Caco-2 (cell line): ENCODE measurements around the gene EXOC2. TPM values are rescaled to one million over a fixed set of nuclear protein-coding genes. Genes with fewer than 3 reads are reported as not detected.

ENCODE experiments used
- BruUV-seq: library from RNA; stranded (reverse); fragments of 400-500 nt; replicated peaks from 2 replicates; lab custom pipeline; 2021; lab: Mats Ljungman, UMichigan
- CTCF ChIA-PET: fragments of 300-600 bp; sonication (Branson Sonifier 250); formaldehyde crosslinking; loops from one replicate; lab custom pipeline; 2022; ENCODE audit warnings: antibody characterized with exemption; lab: Charles Lee
- POLR2A ChIA-PET: fragments of 300-600 bp; sonication (Branson Sonifier 250); formaldehyde crosslinking; loops from one replicate; lab custom pipeline; 2022; ENCODE audit warnings: antibody characterized with exemption; lab: Charles Lee
- DNase-seq, 2 experiments: peaks; one replicate each; pipeline versions ENCODE4 v3.0.0 to v3.0.0-alpha.2; 2020 to 2022
- H3K27me3 ChIP-seq: replicated peaks from 2 replicates; pipeline ENCODE4 v1.6.0; 2011; ENCODE audit warnings: low read length; ENCODE audit not compliant: control insufficient read depth, insufficient read depth
- H3K36me3 ChIP-seq: 2 replicates; pipeline ENCODE4 v1.5.1; 2011; ENCODE audit warnings: low read length; ENCODE audit not compliant: control insufficient read depth, insufficient read depth
- H3K4me1 ChIP-seq: fragments of 250-450 bp; sonication (Bioruptor Pico); 2 replicates; pipeline ENCODE4 v1.5.1; 2020; ENCODE audit warnings: mild to moderate bottlenecking
- H3K4me3 ChIP-seq: 2 replicates; pipeline ENCODE4 v1.5.1; 2011; ENCODE audit warnings: low read depth, mild to moderate bottlenecking, control low read depth, low read length
- H3K9me3 ChIP-seq: fragments of 250-450 bp; sonication (Bioruptor Pico); 2 replicates; pipeline ENCODE4 v1.5.1; 2020; ENCODE audit warnings: mild to moderate bottlenecking, moderate library complexity
- H3K27ac Mint-ChIP-seq: one replicate; pipeline ENCODE4 v1.8.0; 2022; ENCODE audit warnings: mixed read lengths; ENCODE audit not compliant: unreplicated experiment
- H3K27me3 Mint-ChIP-seq: one replicate; pipeline ENCODE4 v1.8.0; 2022; ENCODE audit warnings: mixed read lengths; ENCODE audit not compliant: insufficient read depth, unreplicated experiment
- H3K36me3 Mint-ChIP-seq: one replicate; pipeline ENCODE4 v1.8.0; 2022; ENCODE audit warnings: mild to moderate bottlenecking, mixed read lengths; ENCODE audit not compliant: insufficient read depth, unreplicated experiment
- H3K4me1 Mint-ChIP-seq: one replicate; pipeline ENCODE4 v1.8.0; 2022; ENCODE audit warnings: low read depth, mixed read lengths; ENCODE audit not compliant: unreplicated experiment
- H3K4me3 Mint-ChIP-seq: one replicate; pipeline ENCODE4 v1.8.0; 2022; ENCODE audit warnings: mild to moderate bottlenecking, moderate library complexity, mixed read lengths; ENCODE audit not compliant: unreplicated experiment
- H3K9me3 Mint-ChIP-seq: one replicate; pipeline ENCODE4 v1.8.0; 2022; ENCODE audit warnings: mixed read lengths; ENCODE audit not compliant: unreplicated experiment
- CTCF ChIP-seq, 2 experiments: fragments of 200-600 bp in 1 of 2; IDR thresholded peaks; 1 replicate in 1 of 2; 2 replicates in 1 of 2; pipeline versions ENCODE4 v1.5.1 to v1.8.0; 2011 to 2022; ENCODE audit warnings: antibody characterized with exemption in 1 of 2, control low read depth in 1 of 2, inconsistent platforms in 1 of 2, low read depth in 1 of 2, low read length in 1 of 2, mild to moderate bottlenecking in 1 of 2, moderate library complexity in 1 of 2; ENCODE audit not compliant: insufficient read depth in 1 of 2, severe bottlenecking in 1 of 2, unreplicated experiment in 1 of 2
- intact Hi-C: fragments of 100-400 bp; cut with micrococcal nuclease; formaldehyde crosslinking; loops from one replicate; pipeline ENCODE4 v1.10.0; 2022; ENCODE audit not compliant: unreplicated experiment
- total RNA-seq: library from RNA; stranded (reverse); gene quantifications from 2 replicates; pipeline ENCODE4 v1.2.3, GENCODE V29; 2022

EXOC2 gene
- total RNA-seq, 1 experiment from 2014 or later: 21.4 TPM

- H3K9me3 Mint-ChIP-seq: no peaks in the 10 kb centered on the region
- DNase-seq: no peak
- Histone ChIP-seq H3K36me3 (no peaks in the 10 kb centered on the region), H3K4me1 (peaks cover 9% of the 10 kb centered on the region; the same call in 1 of the 2 replicates), H3K9me3 (no peaks in the 10 kb centered on the region), H3K4me3 (no peak overlapping the region), H3K27me3 (no peaks in the 10 kb centered on the region)
- POLR2A ChIA-PET: no interaction called here
- H3K27ac Mint-ChIP-seq: no peak overlapping the region
- no peak for TF ChIP-seq CTCF (IDR thresholded peaks at IDR 0.05; ENCODE audit: insufficient read depth in 1 of 2, low read depth in 1 of 2, low read length in 1 of 2, severe bottlenecking in 1 of 2, unreplicated experiment in 1 of 2)
- H3K4me3 Mint-ChIP-seq: no peak overlapping the region
- peaks cover 6% of the 10 kb centered on the region for H3K4me1 Mint-ChIP-seq
- CTCF ChIA-PET: interaction anchor here (1.0 kb wide), 1 partner anchor 9 kb away, joined by 4 read pairs; no protein-coding TSS in a partner anchor
- intact Hi-C loops: no loop called here
- H3K27me3 Mint-ChIP-seq: no peaks in the 10 kb centered on the region
- H3K36me3 Mint-ChIP-seq: no peaks in the 10 kb centered on the region
- no TSS peak for BruUV-seq
Observed at GRCh38 chr6:583635-584034, 109.3 kb downstream of the EXOC2 start.

- Mint-ChIP-seq H3K9me3 (no peaks in the 10 kb centered on the region), H3K36me3 (no peaks in the 10 kb centered on the region), H3K27ac (no peak overlapping the region), H3K27me3 (no peaks in the 10 kb centered on the region), H3K4me1 (peaks cover 6% of the 10 kb centered on the region), H3K4me3 (no peak overlapping the region)
- intact Hi-C loops: no loop called here
- TF ChIP-seq CTCF (IDR thresholded peaks at IDR 0.05; ENCODE audit: insufficient read depth in 1 of 2, low read depth in 1 of 2, low read length in 1 of 2, severe bottlenecking in 1 of 2, unreplicated experiment in 1 of 2): no peak
- CTCF ChIA-PET: interaction anchor here (1.0 kb wide), 1 partner anchor 10 kb away, joined by 4 read pairs; no protein-coding TSS in a partner anchor
- Histone ChIP-seq H3K4me3 (no peak overlapping the region), H3K9me3 (no peaks in the 10 kb centered on the region), H3K36me3 (no peaks in the 10 kb centered on the region), H3K27me3 (no peaks in the 10 kb centered on the region), H3K4me1 (peaks cover 9% of the 10 kb centered on the region; the same call in 1 of the 2 replicates)
- BruUV-seq: no TSS peak
- no peak for DNase-seq
- POLR2A ChIA-PET: no interaction called here
Observed at GRCh38 chr6:583116-583515, 109.8 kb downstream of the EXOC2 start.

- ChIA-PET POLR2A (no interaction called here), CTCF (no interaction called here)
- DNase-seq: peak in 1 of 2 experiments; percentile 29
- Mint-ChIP-seq H3K9me3 (no peaks in the 10 kb centered on the region), H3K27ac (no peak overlapping the region), H3K27me3 (no peaks in the 10 kb centered on the region), H3K4me3 (peak overlapping the region; percentile 54), H3K36me3 (no peaks in the 10 kb centered on the region), H3K4me1 (peaks cover 6% of the 10 kb centered on the region)
- H3K36me3 ChIP-seq: no peaks in the 10 kb centered on the region
- peaks cover 9% of the 10 kb centered on the region; the same call in 1 of the 2 replicates for H3K4me1 ChIP-seq
- no peak for TF ChIP-seq CTCF (IDR thresholded peaks at IDR 0.05; ENCODE audit: insufficient read depth in 1 of 2, low read depth in 1 of 2, low read length in 1 of 2, severe bottlenecking in 1 of 2, unreplicated experiment in 1 of 2)
- no peak overlapping the region for H3K4me3 ChIP-seq
- intact Hi-C loops: no loop called here
- no peaks in the 10 kb centered on the region for H3K9me3 ChIP-seq
- no peaks in the 10 kb centered on the region for H3K27me3 ChIP-seq
- no TSS peak for BruUV-seq
Observed at GRCh38 chr6:582370-582769, 110.6 kb downstream of the EXOC2 start.
